ENCODE measurements around the gene AP2A1.
"Not testable (repeated sequence)": the region's sequence is repeated elsewhere in the genome, so short reads cannot be mapped to it uniquely, and the experiment has no call there.

Gene AP2A1

DNA sequence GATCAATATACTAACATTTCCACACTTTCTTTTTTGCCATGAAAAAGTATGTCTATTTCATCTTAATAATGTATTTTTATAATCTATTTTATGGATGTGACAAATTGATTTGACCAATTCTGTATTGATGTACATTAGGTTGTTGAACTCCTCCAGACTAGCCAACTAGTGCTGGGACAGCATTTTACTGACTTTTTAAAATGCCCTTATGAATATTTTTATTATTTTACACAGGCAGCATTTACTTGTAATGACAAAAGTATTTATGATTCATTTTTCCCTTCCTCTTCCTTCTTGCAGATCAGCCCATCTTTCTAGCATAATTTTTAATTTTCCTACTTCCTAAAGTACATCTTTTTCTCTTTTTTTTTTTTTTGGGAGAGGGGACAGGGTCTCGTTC lies 47.2 kb downstream of the AP2A1 start:
- DNase-seq, result no peak

DNA sequence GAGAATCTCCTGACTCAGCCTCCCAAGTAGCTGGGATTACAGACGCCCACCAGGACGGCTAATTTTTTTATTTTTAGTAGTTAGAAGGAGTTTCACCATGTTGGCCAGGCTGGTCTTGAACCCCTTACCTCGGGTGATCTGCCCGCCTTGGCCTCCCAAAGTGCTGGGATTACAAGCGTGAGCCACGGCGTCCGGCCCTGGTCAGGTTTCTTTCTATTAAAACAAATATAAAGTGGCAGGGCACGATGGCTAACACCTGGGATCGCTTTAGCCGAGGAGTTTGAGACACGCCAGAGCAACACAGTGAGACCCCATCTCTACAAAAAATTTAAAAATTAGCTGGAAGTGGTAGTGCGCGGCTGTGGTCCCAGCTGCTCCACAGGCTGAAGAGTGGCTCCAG lies 49.8 kb downstream of the AP2A1 start:
- no peak for DNase-seq

DNA sequence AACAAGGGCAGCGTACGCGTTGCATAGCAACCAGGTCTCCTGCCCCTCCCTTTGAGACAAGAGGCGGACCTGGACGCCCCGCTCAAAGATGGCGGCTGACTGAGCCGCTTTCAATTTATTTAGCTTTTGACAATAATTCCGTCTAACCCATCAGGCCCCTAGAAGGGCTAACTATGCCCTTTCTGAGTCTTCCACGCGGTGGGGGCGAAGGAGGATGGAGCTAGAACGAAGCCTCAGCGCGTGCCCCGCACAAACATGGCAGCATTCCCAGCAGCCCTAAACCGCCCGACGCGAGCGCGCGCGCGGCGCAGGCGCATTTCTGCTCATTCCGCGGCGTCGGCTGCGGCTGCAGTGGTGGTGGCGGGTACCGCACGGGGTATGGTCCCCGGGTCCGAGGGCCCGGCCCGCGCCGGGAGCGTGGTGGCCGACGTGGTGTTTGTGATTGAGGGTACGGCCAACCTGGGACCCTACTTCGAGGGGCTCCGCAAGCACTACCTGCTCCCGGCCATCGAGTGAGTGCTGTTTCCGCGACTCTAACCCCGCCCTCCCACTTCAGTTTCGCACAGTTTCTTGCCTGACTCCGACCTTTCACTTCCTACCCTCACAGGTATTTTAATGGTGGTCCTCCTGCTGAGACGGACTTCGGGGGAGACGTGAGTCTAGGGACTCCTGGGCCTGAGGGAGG lies 51.3 kb downstream of the AP2A1 start, which contains the start of gene MED25:
TSS of gene MED25 (plus strand) at position 326 of the 685 bp plus-strand sequence. CDS start at position 379, 53 bp downstream.
- DNase-seq, result peak; percentile 83

DNA sequence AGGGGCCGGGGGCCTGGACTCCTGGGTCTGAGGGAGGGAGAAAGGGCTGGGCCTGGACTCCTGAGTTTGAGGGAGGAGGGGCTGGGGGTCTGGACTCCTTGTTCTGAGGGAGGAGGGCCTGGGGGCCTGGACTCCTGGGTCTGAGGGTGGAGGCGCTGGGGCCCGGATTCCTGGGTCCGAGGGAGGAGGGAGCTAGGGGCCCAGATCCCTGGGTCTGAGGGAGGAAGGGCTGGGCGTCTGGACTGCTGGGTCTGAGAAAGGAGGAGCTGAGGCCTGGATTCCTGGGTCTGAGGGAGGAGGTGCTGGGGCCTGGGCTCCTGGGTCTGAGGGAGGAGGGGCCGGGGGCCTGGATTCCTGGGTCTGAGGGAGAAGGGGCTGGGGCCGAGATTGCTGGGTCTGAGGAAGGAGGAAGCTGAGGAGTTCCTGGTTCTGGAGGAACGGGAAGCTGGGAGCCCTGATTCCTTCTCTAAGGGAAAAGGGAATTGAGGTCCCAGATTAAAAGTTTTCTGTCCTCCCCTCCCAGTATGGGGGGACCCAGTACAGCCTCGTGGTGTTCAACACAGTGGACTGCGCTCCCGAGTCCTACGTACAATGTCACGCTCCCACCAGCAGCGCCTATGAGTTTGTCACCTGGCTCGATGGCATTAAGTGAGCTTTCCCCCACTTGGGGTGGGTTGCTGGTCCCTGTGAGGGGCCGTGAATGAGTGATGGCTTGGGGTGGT lies 52.0 kb downstream of the AP2A1 start:
- no peak for DNase-seq

DNA sequence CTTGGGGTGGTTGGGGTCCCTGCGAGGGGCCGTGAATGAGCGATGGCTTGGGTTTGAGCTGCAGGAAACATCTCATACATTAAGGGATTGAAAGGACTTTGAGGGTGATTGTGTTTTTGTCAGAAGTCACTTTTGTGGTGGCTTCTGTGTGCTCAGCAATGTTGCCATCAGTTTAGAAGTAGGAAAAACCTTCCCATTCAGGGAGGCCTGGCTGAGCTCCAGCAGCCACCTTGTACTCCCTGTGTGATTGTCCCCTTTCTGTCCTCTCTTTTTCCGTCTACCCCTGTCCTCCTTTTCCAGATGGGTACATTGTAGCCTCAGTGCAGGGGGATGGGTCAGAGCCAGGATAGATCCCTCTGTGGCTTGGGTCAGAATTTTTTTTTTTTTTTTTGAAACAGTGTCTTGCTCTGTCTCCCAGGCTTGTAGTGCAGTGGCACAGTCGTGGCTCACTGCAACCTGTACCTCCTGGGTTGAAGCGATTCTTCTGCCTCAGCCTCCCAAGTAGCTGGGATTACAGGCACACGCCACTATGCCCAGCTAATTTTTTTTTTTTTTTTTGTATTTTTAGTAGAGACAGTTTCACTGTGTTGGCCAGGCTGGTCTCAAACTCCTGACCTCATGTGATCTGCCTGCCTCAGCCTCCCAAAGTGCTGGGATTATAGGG lies 52.8 kb downstream of the AP2A1 start:
- not testable (repeated sequence) for DNase-seq

DNA sequence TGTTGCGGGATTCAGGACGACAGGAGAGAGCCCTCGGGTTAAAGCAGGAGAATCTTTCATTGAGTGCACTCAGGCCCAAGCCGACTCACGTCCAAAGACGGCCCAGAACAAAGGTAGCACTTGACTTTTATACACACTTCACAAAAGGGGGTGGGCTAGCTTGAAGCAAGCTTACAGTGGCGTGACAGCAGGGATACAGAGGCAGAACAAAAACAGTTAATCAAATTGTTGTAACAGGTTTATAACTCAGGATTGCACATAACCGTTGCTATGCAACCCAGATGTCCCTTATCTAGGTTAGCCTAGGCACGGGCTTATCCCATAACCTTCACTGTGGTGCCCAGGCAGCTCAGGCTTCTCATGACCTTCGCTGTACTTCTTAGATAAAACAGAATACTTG lies 53.3 kb downstream of the AP2A1 start:
- DNase-seq, result no peak

DNA sequence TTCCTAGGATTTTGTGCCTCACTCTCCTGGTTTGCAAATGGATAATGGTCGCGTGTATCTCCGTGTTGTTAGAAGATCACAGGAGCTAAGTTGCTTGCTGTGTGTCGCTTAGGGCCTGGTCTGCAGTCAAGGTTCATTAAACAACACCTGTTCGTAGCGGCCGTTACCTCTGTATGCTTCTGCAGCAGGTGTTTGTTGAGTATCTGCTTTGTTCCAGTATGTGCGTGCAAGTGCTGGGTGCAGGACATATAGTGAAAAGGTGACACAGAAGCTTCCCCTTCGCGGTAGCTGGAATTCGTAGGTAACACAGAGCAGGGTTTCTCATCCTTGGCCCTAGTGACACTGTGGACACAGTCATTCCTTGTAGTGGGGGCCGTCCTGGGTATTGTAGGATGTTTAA lies 56.7 kb downstream of the AP2A1 start:
- DNase-seq, result no peak

DNA sequence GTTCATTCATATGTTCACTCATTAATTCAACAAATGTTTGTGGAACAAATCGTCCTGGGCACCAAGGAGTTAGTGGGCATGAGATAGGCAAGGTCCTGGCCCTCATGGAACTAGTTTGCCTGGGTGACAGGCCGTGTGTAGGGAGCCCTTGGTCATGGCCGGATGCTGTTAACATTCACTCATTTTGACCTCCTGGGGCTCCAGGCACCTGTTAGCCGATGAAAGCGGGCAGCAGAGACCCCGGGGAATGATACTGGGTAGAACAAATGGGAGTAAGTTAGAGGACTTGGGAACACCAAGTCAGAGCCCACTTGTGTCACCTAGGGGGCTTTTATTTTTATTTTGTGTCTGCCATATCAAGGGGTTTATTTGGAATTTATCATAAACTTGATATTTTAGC lies 57.9 kb downstream of the AP2A1 start:
- no peak for DNase-seq

DNA sequence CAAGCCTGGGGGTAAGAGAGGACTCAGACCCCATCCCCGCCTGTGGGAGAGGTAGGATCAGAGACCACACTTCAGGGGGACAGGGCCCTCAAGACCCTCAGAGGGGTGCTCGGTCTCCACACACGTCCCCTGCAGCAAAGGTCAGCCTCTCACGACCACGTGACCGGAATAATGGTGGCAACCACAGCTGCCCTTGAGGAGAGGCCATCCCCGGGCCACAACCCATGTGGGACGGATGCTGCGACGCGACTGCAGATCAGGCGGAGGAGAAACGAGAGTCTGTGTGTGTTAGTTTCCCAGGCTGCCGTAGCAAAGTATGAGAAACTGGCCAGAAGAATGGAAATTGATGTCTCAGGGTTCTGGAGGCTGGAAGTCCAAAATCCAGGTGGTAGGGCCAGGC lies 60.2 kb downstream of the AP2A1 start:
- DNase-seq, result no peak

DNA sequence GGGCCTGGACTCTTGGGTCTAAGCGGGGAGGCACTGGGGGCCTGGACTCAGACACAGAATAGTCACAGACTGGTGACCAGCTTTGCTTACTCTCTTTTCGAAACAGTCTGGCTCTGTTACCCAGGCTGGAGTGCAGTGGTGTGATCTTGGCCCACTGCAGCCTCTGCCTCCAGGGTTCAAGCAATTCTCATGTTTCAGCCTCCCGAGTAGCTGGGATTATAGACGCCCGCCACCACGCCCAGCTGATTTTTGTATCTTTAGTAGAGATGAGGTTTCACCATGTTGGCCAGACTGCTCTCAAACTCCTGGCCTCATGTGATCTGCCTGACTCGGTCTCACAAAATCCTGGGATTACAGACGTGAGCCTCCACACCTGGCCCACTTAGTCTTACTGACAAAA lies 62.4 kb downstream of the AP2A1 start:
- DNase-seq, result no peak

DNA sequence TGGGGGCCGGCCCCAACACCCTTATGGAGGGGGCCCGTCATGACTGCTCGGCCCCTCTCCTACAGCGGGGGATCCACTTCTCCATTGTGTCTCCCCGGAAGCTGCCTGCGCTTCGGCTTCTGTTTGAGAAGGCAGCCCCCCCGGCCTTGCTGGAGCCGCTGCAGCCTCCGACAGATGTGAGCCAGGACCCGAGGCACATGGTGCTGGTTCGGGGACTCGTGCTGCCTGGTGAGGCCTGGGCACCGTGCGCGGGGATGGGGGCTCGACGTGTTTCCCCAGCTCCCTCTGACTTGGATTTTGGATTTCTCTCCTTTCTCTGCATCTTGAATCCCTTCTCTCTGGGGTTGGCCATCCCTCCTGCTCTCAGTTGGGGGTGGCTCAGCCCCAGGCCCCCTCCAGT lies 62.9 kb downstream of the AP2A1 start:
- no peak for DNase-seq

DNA sequence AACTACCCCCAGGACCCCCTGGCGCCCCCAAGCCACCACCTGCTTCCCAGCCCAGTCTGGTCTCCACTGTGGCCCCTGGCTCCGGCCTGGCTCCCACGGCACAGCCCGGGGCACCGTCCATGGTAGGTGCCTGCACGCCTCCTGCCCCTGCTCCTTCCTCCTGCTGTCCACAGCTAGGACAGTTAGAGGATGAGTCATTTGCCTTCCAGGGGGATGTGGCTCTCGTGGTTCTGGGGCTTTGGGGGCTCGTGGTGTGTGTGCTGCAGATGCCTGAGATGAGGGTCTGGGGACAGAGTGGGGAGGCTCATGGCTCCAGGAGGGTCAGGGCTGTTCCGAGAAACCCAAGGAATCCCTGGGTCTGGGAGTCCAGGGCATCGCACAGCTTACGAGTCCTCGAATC lies 64.0 kb downstream of the AP2A1 start:
- DNase-seq, result no peak

DNA sequence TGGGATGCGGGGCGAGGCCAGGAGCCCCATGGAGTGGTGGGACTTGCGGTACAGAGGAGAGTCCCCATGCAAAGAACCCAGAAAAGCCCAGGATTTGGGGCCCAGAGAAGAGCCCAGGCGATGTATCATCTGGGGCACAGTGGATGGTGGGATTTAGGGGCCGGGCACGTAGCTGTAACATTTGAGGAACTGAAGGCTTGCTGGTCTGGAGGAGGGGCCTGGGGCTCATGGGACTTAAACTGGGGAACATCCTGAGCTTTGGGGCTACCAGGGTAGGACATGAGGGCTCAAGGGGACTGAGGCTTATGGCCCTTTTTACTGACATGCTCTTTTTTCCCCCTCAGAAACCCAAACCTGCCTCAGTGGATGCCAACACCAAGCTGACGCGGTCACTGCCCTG lies 64.8 kb downstream of the AP2A1 start:
- DNase-seq, result no peak

DNA sequence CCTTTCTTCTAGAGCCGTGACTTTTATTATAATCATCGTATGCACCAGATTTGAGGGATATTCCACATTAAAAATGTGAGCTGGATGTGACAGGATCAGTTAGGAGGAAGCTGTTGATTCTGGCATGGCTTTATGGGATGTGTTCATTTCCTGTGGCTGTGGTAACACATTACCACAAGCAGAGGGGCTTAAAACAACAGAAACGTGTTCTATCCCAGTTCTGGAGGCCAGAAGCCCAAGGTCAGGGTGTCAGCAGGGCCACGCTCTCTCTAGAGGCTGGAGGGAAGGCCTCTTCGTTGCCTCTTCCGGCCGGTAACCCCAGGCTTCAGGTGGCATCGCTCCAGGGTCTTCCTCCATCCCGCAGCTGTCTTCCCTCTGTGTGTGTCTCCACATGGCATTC lies 65.8 kb downstream of the AP2A1 start:
- no peak for DNase-seq

DNA sequence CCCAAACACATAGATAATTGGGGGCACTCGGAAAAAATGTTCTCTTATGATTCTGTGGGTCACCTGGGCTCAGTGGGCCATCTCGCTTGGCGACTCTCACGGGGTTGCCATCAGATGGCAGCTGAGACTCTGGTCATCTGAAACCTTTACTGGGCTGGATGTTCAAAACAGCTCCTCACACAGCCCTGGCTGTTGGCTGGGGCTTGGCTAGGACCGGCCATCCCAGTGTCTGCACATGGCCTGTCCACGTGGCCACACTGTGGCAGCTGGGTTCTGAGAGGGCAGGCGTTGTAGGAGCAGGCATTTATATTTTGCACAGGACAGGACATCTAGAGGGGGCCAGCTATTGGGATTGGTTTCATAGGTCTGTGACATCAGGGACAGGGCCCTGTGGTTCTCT lies 66.8 kb downstream of the AP2A1 start:
- DNase-seq, result no peak

DNA sequence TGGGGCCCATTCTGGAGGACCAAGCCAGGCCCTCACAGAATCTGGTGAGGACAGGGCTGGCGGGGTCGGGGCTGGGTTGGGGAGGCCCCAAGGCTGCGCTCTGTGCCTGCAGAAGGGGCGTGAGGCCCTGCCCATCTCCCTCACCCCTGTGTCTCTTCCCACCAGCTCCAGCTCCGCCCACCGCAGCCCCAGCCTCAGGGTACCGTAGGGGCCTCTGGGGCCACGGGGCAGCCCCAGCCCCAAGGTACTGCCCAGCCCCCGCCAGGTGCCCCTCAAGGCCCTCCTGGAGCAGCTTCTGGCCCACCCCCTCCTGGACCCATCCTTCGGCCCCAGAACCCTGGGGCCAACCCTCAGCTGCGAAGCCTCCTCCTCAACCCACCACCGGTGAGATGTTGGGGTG lies 68.8 kb downstream of the AP2A1 start:
- no peak for DNase-seq

DNA sequence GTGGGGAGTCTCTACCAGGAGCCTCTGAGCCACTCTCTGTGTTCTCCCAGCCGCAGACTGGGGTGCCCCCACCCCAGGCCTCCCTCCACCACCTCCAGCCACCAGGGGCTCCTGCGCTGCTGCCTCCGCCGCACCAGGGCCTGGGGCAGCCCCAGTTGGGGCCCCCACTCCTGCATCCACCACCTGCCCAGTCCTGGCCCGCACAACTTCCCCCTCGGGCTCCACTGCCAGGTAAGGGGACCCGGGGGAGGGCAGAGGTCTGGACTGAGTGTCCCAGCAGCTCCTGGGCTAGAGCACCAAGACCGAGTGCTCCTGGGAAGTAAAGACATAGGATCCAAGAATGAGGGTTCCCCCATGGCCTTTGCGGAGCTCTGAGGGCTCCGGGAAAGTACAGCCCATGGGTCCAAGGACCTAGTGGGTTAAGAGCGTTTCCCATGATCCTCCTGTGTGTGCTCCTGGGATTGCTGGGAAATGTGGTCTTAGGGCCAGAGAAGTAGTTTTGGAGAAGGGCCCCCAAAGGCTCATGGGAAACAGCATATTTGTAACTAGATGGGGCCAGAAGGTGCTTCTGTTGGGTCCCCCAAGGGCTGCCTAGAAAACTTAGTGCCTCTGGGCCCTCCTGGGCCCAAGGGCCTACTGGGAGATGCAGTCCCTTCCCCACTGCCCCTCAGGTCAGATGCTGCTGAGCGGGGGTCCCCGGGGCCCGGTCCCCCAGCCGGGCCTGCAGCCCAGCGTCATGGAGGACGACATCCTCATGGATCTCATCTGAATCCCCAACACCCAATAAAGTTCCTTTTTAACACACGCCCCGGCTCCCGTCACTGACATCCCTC lies 69.6 kb downstream of the AP2A1 start:
- DNase-seq, result no peak

DNA sequence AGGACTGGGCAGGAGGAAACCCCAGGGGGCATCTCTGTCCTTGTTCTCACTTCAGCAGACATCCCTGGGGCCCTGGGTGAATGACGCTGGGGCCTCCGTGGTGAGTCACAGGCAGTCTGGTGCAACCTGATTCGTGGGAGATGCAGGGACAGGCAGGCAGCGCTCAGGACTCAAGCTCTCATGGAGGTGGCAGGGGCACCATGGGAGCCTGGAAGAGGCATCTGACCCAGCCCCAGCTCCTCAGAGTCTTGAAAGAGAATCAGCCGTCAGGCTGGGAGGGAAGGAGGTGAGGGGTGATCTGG lies 70.2 kb downstream of the AP2A1 start:
- DNase-seq, result no peak

DNA sequence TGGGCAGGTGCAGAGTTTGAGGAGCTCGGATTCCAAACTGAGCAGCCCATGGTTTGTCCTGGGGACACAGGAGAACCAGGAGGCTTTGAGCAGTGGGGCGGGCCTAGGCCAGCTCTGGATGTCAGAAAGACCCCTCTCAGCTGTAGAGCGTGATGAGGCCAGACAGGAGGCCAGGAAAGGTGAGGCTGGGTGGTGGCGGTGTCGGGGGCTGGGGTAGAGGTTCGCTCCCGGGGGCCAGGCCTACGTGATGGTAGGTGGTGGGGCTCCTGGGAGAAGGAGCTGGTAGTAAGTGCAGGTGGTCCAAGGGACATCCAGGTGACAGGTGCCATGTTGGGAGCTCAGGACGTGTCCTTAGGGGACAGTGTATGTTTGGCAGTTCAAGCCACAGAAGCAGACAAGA lies 70.6 kb downstream of the AP2A1 start:
- DNase-seq, result no peak

DNA sequence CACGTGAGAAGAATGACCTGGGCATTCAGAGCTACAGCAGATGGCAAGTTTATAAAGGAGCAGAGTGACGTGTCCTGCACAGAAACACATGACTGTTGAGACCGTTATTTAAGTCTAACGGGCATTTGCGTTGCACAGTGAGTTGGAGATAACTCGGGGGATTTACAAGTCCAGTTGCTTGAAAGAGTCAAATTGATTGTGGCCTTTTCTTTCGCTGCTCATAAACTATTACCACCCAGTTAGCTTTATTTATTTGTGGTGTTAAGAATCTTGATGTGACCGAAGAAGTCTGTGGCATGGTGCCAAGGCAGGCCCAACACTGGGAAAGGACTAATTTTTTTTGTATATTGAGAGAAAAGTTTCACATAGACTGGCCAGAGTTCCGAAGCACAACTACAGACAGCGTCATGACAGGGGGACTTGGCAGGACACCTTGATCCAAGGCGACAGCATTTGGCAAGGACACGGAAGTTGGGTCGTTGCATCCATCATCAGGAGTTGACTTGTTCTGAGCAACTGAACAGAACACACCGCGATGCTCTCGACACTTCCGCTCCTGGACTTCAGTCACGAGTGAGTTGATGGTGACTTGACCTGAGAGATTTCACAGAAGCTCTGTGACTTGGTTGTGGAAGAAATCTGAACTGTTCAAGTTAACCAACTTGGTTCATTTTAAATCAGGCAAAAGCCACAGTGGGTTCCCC lies 72.2 kb downstream of the AP2A1 start:
- DNase-seq, result no peak

DNA sequence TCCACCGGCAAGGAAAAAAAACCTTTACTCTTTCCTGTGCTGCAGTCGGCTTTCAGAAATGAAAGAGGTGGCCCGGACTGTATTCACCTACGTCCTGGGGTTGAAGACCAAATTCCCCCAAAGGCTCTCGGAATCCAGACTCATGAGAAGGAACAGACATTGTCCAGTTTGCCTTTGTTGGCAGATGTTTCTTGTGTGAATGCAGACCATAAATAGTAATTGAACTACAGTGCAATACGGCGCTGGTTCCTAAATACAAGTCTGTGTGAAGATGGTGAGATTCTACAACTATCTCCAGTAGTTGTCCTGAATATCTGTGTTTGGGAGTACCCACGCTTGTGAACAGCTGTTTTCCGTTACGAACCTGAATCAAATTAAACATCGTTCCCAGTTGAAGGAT lies 72.9 kb downstream of the AP2A1 start:
- no peak for DNase-seq

DNA sequence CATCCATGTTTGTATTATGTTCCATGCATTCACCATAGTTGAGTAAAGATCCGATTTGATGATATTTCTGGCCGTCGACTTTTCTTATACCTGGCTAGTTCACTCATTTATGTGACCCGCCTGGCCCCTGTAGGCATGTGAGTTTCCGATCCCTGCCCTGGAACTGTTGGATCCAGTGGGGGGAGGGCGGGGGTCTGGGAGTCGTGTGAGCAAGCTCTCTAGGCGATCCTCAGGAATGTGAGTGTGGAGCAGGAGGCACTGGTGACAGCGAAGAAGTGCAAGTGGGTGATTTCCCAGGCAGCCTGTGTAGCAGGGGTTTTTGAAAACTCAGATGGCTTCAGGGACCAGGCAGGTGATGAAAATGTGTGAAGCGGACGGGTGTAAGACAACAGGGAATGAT lies 73.5 kb downstream of the AP2A1 start:
- DNase-seq, result no peak

DNA sequence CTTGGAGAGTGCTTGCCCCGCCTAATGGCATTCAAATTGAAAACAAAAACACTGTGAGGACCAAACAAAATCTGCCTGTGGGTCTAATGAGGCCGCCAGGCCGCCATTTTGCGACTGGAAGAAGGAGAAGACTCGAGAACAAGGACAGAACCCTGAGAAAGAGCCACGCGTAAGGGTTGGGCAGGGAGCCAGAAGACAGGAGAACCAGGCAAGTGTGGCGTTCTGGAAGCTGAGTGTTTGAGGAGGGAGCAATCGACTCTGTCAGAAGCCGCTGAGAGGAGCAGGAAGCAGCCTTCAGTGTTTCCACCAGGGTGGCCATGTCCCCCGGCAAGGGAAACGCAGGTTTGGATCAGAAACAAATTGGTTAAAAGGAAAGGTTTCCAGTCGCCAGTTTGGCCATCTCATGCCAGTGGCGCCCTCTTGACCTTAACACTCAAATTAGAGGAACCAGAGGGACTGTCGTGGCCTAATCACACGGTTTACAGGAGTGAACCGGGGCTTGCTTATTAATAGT lies 74.0 kb downstream of the AP2A1 start:
- no peak for DNase-seq

Measured in stimulated activated CD4-positive, alpha-beta T cell treated with anti-CD3 and anti-CD28 coated beads, Interleukin-1b, Interleukin-23, amount 100 ng/mL, for 48 hours (primary cell).